Keratinocyte (primary cell): ENCODE data around the gene LRRC15. TPM values are rescaled to one million over a fixed set of nuclear protein-coding genes. Genes with fewer than 3 reads are reported as not detected.

Experiments used
- DNase-seq: peaks from one replicate; pipeline ENCODE4 v3.0.0-alpha.2; 2011; ENCODE audit warnings: low read depth, missing footprints, low spot score
- FAIRE-seq: peaks from 2 replicates; lab custom pipeline; 2011; peaks lifted over from hg19 to GRCh38; lab: Jason Lieb, UNC
- H2AFZ ChIP-seq: 2 replicates; pipeline ENCODE4 v1.6.0; 2012; ENCODE audit warnings: low read length, control low read depth, inconsistent platforms; ENCODE audit not compliant: control insufficient read depth
- H3K27ac ChIP-seq: 2 replicates; pipeline ENCODE4 v1.5.1; 2011; ENCODE audit warnings: low read length; ENCODE audit not compliant: control insufficient read depth, insufficient read depth
- H3K27me3 ChIP-seq: 3 replicates; pipeline ENCODE4 v1.6.0; 2011; ENCODE audit warnings: low read length; ENCODE audit not compliant: control insufficient read depth, insufficient read depth; ENCODE audit errors: extremely low read depth
- H3K36me3 ChIP-seq, 2 experiments: 2 replicates in 1 of 2; 3 replicates in 1 of 2; pipeline ENCODE4 v1.5.1; 2011; ENCODE audit warnings: low read length in 2 of 2, mild to moderate bottlenecking in 1 of 2; ENCODE audit not compliant: control insufficient read depth in 2 of 2, insufficient read depth in 2 of 2; ENCODE audit errors: extremely low read depth in 1 of 2
- H3K4me1 ChIP-seq: 3 replicates; pipeline ENCODE4 v1.5.1; 2011; ENCODE audit warnings: low read length; ENCODE audit not compliant: control insufficient read depth, insufficient read depth; ENCODE audit errors: extremely low read depth
- H3K4me2 ChIP-seq: 3 replicates; pipeline ENCODE4 v1.6.0; 2011; ENCODE audit warnings: low read depth, low read length; ENCODE audit not compliant: control insufficient read depth, insufficient read depth; ENCODE audit errors: extremely low read depth
- H3K4me3 ChIP-seq, 3 experiments: fragments of 200-600 bp in 1 of 3; sonication (generic) in 1 of 3; 2 replicates in 2 of 3; 3 replicates in 1 of 3; pipeline ENCODE4 v1.5.1; 2011 to 2016; ENCODE audit warnings: low read length in 3 of 3, mild to moderate bottlenecking in 3 of 3, control low read depth in 2 of 3, inconsistent platforms in 1 of 3, low read depth in 1 of 3, mixed read lengths in 1 of 3, mixed run types in 1 of 3, moderate library complexity in 1 of 3; ENCODE audit not compliant: control insufficient read depth in 2 of 3, insufficient read depth in 2 of 3; ENCODE audit errors: extremely low read depth in 1 of 3
- H3K79me2 ChIP-seq: 2 replicates; pipeline ENCODE4 v1.6.0; 2012; ENCODE audit warnings: low read length; ENCODE audit not compliant: control insufficient read depth, insufficient read depth
- H3K9ac ChIP-seq: 3 replicates; pipeline ENCODE4 v1.6.0; 2011; ENCODE audit warnings: low read length; ENCODE audit not compliant: control insufficient read depth, insufficient read depth; ENCODE audit errors: extremely low read depth
- H3K9me1 ChIP-seq: 3 replicates; pipeline ENCODE4 v1.6.0; 2011; ENCODE audit warnings: low read length; ENCODE audit not compliant: control insufficient read depth, insufficient read depth; ENCODE audit errors: extremely low read depth
- H3K9me3 ChIP-seq: 2 replicates; pipeline ENCODE4 v1.5.1; 2012; ENCODE audit warnings: low read depth, low read length; ENCODE audit not compliant: control insufficient read depth
- H4K20me1 ChIP-seq: 3 replicates; pipeline ENCODE4 v1.6.0; 2011; ENCODE audit warnings: low read length; ENCODE audit not compliant: control insufficient read depth, insufficient read depth; ENCODE audit errors: extremely low read depth
- CTCF ChIP-seq, 3 experiments: IDR thresholded peaks in 1 of 3; conservative IDR thresholded peaks in 1 of 3; optimal IDR thresholded peaks in 1 of 3; 2 replicates in 2 of 3; 3 replicates in 1 of 3; pipeline versions ENCODE3 to v1.5.1; 2011; ENCODE audit warnings: low read length in 3 of 3, mild to moderate bottlenecking in 3 of 3, moderate library complexity in 2 of 3, control low read depth in 1 of 3, inconsistent platforms in 1 of 3; ENCODE audit not compliant: insufficient read depth in 2 of 3; ENCODE audit errors: extremely low read depth in 1 of 3
- EZH2 ChIP-seq: IDR thresholded peaks from one replicate; pipeline ENCODE4 v1.6.1; 2012; ENCODE audit warnings: inconsistent platforms, mild to moderate bottlenecking, low read length, moderate library complexity
- dilution Hi-C: fragments of 300-500 bp; cut with MboI; formaldehyde crosslinking; loops from one replicate; pipeline ENCODE4 v1.7.0; 2020; ENCODE audit warnings: low sequenced_read_pairs; ENCODE audit not compliant: extremely low pct_ligation_motif_present
- polyA plus RNA-seq, 5 experiments: library from polyadenylated mRNA; depleted of rRNA in 3 of 5; stranded (reverse) in 3 of 5; stranded (forward) in 1 of 5; unstranded in 1 of 5; fragments of >200 nt; gene quantifications; 1 replicate in 1 of 5; 2 replicates in 3 of 5; 3 replicates in 1 of 5; pipeline versions ENCODE4 v1.2.1 to v1.2.3, GENCODE V29; 2011 to 2012; ENCODE audit warnings: missing spikeins in 2 of 5, low read depth in 1 of 5, low replicate concordance in 1 of 5

The LRRC15 gene
- polyA plus RNA-seq, 1 donor (not counting 4 experiments of a cell fraction or from before 2014, with no cell fraction given), result not detected

- FAIRE-seq, result no peak
- no peak overlapping the region for H3K27ac ChIP-seq
- H3K9me1 ChIP-seq, result no peaks in the 10 kb centered on the region
- no peak overlapping the region for H3K9ac ChIP-seq
- no peaks in the 10 kb centered on the region for H3K79me2 ChIP-seq
- no peaks in the 10 kb centered on the region for H4K20me1 ChIP-seq
- H3K9me3 ChIP-seq, result no peaks in the 10 kb centered on the region
- no peak for DNase-seq
- dilution Hi-C loops, result loop anchor here (25.0 kb wide), 2 partner anchors 143 to 543 kb away; no protein-coding TSS in a partner anchor
- no peaks in the 10 kb centered on the region for H3K36me3 ChIP-seq
- no peak overlapping the region for H3K4me2 ChIP-seq
- no peaks in the 10 kb centered on the region for H3K27me3 ChIP-seq
- no peak for TF ChIP-seq CTCF (optimal IDR thresholded peaks at IDR 0.05 in 1 of 3, IDR thresholded peaks at IDR 0.05 in 1 of 3, conservative IDR thresholded peaks at IDR 0.05 in 1 of 3; ENCODE audit: extremely low read depth in 1 of 3, insufficient read depth in 2 of 3, low read length in 3 of 3)
- TF ChIP-seq EZH2, result no peak
- no peak overlapping the region for H3K4me3 ChIP-seq
- H3K4me1 ChIP-seq, result peaks cover 10% of the 10 kb centered on the region
- H2AFZ ChIP-seq, result no peak overlapping the region
Observed at GRCh38 chr3:194305356-194306108, 64.0 kb downstream of the LRRC15 start.

Other genes with a start within 250 kb of the LRRC15 start
- 17.6 to 138 TPM (median 88.4 TPM) in 3 replicates for gene HES1, start 233.6 kb downstream of the LRRC15 start, polyA plus RNA-seq
- not detected in 3 replicates for gene CPN2, start 18.4 kb downstream of the LRRC15 start, polyA plus RNA-seq
- 0.02 to 0.05 TPM (median 0.04 TPM) in 3 replicates for gene GP5, start 29.5 kb upstream of the LRRC15 start, polyA plus RNA-seq
- gene ATP13A3, start 117.3 kb upstream of the LRRC15 start, polyA plus RNA-seq, result 55.9 to 103 TPM (median 85.5 TPM) in 3 replicates